Activated B cell treated with CpG ODN at 0.5 μM for 24 hours (primary cell): Measurements from ENCODE around the gene ACVRL1. TPM values are rescaled to one million over a fixed set of nuclear protein-coding genes. Genes with fewer than 3 reads are reported as not detected.

ENCODE experiments used
- ATAC-seq: fragments of 200-7000 bp; cut with Tn5 transposase; one replicate; pipeline ENCODE4 v1.10.0; 2021; ENCODE audit warnings: low read depth, mild to moderate bottlenecking, moderate library complexity
- CTCF ChIA-PET: fragments of 350-600 bp; sonication (Branson Sonifier 250); formaldehyde crosslinking; loops from one replicate; lab custom pipeline; 2021; ENCODE audit warnings: antibody characterized with exemption; lab: Charles Lee
- POLR2A ChIA-PET: fragments of 350-600 bp; sonication (Branson Sonifier 250); formaldehyde crosslinking; loops from one replicate; lab custom pipeline; 2021; ENCODE audit warnings: antibody characterized with exemption; lab: Charles Lee
- DNase-seq: peaks from one replicate; pipeline ENCODE4 v3.0.0; 2022
- H3K27ac Mint-ChIP-seq: one replicate; pipeline ENCODE4 v1.8.0; 2020; ENCODE audit warnings: mixed read lengths
- H3K27me3 Mint-ChIP-seq: one replicate; pipeline ENCODE4 v1.8.0; 2021; ENCODE audit warnings: mixed read lengths
- H3K36me3 Mint-ChIP-seq: one replicate; pipeline ENCODE4 v1.8.0; 2021; ENCODE audit warnings: low read depth, mixed read lengths
- H3K4me1 Mint-ChIP-seq: one replicate; pipeline ENCODE4 v1.8.0; 2021; ENCODE audit warnings: mixed read lengths
- H3K4me3 Mint-ChIP-seq: one replicate; pipeline ENCODE4 v1.8.0; 2020; ENCODE audit warnings: mild to moderate bottlenecking, mixed read lengths
- H3K9me3 Mint-ChIP-seq: one replicate; pipeline ENCODE4 v1.8.0; 2020; ENCODE audit warnings: mixed read lengths
- CTCF ChIP-seq: fragments of 200-600 bp; IDR thresholded peaks from one replicate; pipeline ENCODE4 v1.8.0; 2022; ENCODE audit warnings: antibody characterized with exemption, mild to moderate bottlenecking
- intact Hi-C: fragments of 100-400 bp; cut with micrococcal nuclease; formaldehyde crosslinking; loops from one replicate; pipeline ENCODE4 v1.15.1; 2024
- total RNA-seq: library from RNA; stranded (reverse); gene quantifications from 2 replicates; pipeline ENCODE4 v1.2.3, GENCODE V29; 2022

Gene ACVRL1
- total RNA-seq, 1 donor from 2014 or later = not detected

- intact Hi-C loops = no loop called here
- Mint-ChIP-seq H3K27ac (no peak overlapping the region), H3K4me3 (no peak overlapping the region), H3K4me1 (peaks cover 11% of the 10 kb centered on the region), H3K9me3 (no peaks in the 10 kb centered on the region), H3K27me3 (peaks cover 3% of the 10 kb centered on the region), H3K36me3 (no peaks in the 10 kb centered on the region)
- ChIA-PET POLR2A (no interaction called here), CTCF (interaction anchor here (0.6 kb wide), 2 partner anchors 130 to 132 kb away, joined by 3 read pairs; no protein-coding TSS in a partner anchor)
- no peak for TF ChIP-seq CTCF
- ATAC-seq = no peak
- no peak for DNase-seq
Measured at GRCh38 chr12:51890511-51891171, 16.7 kb upstream of the ACVRL1 start.

DNA sequence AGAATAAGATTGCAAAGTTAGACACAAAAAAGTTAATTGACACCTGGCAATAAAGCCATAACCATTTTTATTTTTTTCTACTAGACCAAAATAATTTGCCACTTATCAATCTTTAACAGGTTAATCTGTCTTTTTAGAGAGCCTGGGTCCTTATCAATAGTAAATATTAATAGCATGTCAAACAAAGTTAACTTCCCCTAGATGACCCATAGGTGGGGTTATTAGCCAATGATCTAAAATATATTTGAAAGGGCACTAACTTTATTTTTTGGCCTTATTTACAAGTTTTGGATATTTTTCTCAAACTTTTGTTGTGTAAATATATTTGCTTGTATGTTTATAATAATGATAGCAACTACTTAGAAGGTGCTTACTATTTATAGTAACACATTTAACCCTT, 15.5 kb upstream of the ACVRL1 start:
- TF ChIP-seq CTCF = no peak
- peaks cover 13% of the 10 kb centered on the region for H3K27me3 Mint-ChIP-seq
- no peak overlapping the region for H3K27ac Mint-ChIP-seq
- ChIA-PET POLR2A (interaction anchor here (0.5 to 0.7 kb wide), 2 partner anchors 67 to 209 kb away, joined by 3 to 7 read pairs; no protein-coding TSS in a partner anchor), CTCF (interaction anchor here (0.9 kb wide), 1 partner anchor 89 kb away, joined by 3 read pairs; no protein-coding TSS in a partner anchor)
- ATAC-seq = no peak
- H3K36me3 Mint-ChIP-seq = no peaks in the 10 kb centered on the region
- no peak for DNase-seq
- intact Hi-C loops = loop anchor here (1.0 to 2.0 kb wide), 2 partner anchors 88 to 133 kb away; no protein-coding TSS in a partner anchor
- H3K4me1 Mint-ChIP-seq = peaks cover 3% of the 10 kb centered on the region
- H3K9me3 Mint-ChIP-seq = no peaks in the 10 kb centered on the region
- H3K4me3 Mint-ChIP-seq = no peak overlapping the region

DNA sequence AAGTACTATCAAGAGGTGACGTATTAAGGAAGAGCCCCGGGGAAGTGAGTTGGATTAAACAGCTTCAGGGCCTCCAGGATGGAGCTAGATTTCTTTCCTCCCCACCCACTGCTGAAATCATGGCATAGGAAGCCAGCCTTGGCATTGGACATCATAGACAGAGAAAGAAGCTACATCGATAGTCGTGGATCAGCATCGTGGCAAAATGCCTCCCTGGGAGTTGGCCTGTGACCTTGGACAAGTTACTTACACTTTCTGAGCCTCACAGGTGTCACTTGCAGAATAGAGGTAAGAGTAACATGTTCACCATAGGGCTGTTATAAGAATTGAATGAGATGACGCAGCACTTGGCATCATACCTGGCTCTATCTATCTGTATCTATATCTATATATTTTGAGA, 13.5 kb upstream of the ACVRL1 start:
- H3K4me3 Mint-ChIP-seq = no peak overlapping the region
- no peak for TF ChIP-seq CTCF
- H3K36me3 Mint-ChIP-seq = no peaks in the 10 kb centered on the region
- CTCF ChIA-PET = interaction anchor here (1.2 kb wide), 1 partner anchor 87 kb away, joined by 4 read pairs; no protein-coding TSS in a partner anchor
- no peaks in the 10 kb centered on the region for H3K4me1 Mint-ChIP-seq
- peaks cover 13% of the 10 kb centered on the region for H3K27me3 Mint-ChIP-seq
- intact Hi-C loops = loop anchor here (2.0 kb wide), 1 partner anchor 131 kb away; no protein-coding TSS in a partner anchor
- POLR2A ChIA-PET = interaction anchor here (1.2 kb wide), 1 partner anchor 78 kb away, joined by 3 read pairs; no protein-coding TSS in a partner anchor
- no peaks in the 10 kb centered on the region for H3K9me3 Mint-ChIP-seq
- no peak for ATAC-seq
- DNase-seq = no peak
- H3K27ac Mint-ChIP-seq = no peak overlapping the region

- DNase-seq (no peak), ATAC-seq (no peak)
- Mint-ChIP-seq H3K27ac (no peak overlapping the region), H3K4me1 (no peaks in the 10 kb centered on the region), H3K4me3 (no peak overlapping the region), H3K36me3 (no peaks in the 10 kb centered on the region), H3K27me3 (peaks cover 16% of the 10 kb centered on the region), H3K9me3 (no peaks in the 10 kb centered on the region)
- ChIA-PET POLR2A (no interaction called here), CTCF (no interaction called here)
- intact Hi-C loops = no loop called here
- no peak for TF ChIP-seq CTCF
Measured at GRCh38 chr12:51895378-51896135, 11.7 kb upstream of the ACVRL1 start.

DNA sequence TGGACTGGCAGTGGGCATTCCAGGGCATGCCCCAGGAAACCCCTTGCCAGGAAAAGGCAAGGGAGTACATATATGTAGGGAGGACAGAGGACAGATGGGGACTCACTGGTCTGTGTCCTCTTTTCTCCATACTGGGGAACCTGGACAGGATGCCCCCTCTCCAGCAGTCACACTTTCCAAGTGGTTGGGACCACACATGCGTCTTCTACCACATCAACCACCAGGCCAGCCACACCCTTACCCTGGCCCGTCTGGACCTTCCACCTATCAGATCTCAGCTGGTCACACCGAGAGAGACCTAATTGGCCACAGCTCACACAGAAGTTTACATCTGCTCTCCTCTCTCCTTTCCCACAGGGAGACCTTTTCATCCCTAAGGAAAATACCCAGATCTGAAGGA, 11.1 kb upstream of the ACVRL1 start:
- Mint-ChIP-seq H3K27ac (no peak overlapping the region), H3K4me3 (no peak overlapping the region), H3K27me3 (peaks cover 16% of the 10 kb centered on the region), H3K36me3 (no peaks in the 10 kb centered on the region), H3K4me1 (no peaks in the 10 kb centered on the region), H3K9me3 (no peaks in the 10 kb centered on the region)
- ATAC-seq = no peak
- TF ChIP-seq CTCF = no peak
- CTCF ChIA-PET = no interaction called here
- no peak for DNase-seq
- POLR2A ChIA-PET = no interaction called here
- intact Hi-C loops = no loop called here
